KG1 (cell line): ENCODE results near the gene KRTAP10-10.
"Not testable (repeated sequence)": the region's sequence is repeated elsewhere in the genome, so short reads cannot be mapped to it uniquely, and the experiment has no call there.

Source experiments
- DNase-seq: peaks from one replicate; lab custom pipeline; 2025; lab: John Stamatoyannopoulos, UW

KRTAP10-10 gene

GRCh38 chr21:44650973-44651675 lies 14.0 kb downstream of the KRTAP10-10 start:
- no peak for DNase-seq

GRCh38 chr21:44653123-44653522 lies 16.0 kb downstream of the KRTAP10-10 start:
- no peak for DNase-seq

DNA sequence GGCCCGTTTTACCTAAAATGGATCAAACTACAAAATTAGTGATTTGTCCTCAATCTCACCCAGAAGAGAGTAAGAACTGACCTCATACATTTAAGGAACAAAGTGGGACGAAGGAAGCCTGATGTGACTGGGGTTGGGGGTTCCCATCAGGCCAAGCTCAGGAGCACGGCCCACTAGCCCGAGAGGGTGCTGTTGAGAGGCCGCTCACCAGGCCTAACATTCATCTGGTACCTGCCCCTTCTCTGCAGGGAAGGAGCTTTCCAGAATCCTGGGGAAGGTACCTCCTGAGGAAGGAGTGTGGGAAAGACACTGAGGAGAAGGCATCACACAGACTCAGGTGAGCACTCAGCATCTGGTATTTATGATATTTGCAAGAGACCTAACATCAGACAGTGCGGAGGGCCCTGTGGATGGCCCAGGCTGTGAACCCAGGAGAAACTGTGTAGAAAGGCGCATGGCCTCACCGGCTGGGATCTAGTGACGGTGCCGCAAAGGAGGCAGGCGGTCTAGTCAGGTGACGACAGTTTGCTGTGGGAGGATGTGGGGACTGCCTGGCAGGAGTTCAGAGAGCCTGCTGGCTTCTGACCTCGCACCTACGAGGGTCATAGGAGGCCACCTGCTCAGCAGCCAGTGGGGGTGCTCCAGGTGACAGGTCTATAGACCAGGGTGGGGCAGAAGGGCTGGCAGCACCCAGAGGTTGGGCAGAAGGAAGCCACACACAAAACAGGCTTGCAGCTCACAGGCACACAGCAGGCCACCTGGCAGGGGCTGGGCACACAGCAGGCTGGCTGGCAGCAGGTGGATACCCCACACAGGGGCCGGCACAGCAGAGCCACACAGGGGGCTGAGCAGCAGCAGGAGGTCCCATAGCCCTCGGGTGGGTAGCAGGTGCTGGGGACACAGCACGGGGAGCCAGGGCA lies 16.8 kb downstream of the KRTAP10-10 start:
- DNase-seq = no peak

DNA sequence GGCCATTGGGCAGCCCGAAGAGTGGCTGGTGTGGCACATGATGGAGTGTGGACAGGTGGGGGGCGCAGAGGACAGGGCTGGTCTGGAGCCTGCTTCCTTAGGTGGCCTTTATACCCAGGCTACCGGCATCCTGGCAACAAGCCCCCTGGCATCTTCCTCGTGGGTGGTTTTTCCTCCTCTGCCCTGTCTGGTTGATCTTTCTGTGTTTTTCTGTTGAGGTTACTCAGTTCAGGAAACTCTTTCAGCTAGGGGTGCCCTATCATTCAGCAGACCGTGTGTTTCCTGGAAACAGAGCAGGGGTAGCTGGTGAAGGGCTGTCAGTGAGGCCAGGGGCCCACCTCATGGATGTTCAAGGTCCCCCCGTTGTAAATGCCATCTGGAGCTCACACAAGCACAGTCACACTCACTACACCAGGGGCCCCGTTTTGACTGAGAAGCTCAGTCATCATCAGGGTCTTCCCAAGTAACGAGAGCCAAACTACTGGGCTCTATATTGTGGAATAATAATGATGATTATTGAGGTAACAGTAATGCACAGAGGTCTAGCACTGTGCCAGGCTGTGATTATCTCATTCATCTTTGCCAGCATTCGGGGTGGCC lies 17.5 kb downstream of the KRTAP10-10 start, which contains the start of gene KRTAP12-4:
TSS of gene KRTAP12-4 (minus strand) at position 84 of the 600 bp plus-strand sequence. CDS start at position 39, 45 bp downstream.
- no peak for DNase-seq

DNA sequence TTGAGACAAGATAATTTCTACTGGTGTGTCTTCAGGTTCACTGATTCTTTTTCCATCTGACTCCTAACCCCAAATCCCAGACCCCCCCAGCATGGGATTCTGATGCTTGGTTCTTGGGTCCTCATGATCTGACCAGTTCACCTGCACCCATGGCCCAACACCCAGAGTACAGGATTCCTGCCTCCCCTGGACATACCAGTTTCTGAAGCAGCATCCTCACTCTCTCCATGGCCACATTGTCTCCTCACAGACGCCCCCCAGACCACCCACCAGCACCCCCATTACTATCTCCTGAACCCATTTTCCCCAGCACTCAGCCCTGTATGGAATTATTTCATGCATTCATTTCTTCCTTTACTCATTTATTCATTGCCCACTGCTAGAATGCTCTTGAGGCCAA lies 19.7 kb downstream of the KRTAP10-10 start:
- DNase-seq = no peak

DNA sequence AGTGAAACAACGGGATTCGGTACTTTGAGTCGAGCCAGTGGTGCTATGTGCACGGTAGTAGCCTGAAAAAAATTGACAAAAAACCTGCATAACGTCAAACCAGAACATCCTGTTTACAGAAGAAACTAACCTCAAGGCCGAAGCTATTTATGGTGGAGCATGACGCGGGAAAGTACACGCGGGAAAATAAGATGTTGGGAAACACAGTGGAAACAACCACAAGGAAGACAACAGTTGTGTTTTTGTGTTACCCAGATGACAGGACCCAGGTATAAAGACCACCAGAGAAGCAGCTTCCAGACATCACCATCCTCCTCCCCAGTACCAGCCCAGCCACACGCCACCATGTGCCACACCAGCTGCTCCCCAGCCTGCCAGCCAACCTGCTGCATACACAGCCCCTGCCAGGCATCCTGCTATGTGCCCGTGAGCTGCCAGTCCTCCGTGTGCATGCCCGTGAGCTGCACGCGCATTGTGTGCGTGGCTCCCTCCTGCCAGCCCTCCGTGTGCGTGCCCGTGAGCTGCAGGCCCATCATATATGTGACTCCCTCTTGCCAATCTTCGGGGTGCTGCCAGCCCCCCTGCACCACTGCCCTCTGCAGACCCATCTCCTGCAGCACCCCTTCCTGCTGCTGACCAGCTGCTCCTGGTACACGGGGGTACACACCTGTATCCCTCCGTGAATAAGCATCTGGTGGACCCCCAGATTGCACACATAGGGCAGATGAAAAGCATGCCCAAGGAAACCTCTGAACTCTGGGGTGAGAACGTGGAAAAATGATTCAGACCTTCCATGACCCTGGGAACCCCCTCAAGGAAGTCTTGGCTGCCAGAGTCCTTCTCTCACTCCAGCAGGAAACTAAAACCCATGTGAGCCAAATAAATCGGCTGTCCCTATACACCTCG lies 20.7 kb downstream of the KRTAP10-10 start, which contains the start of gene KRTAP12-3:
TSS of gene KRTAP12-3 (plus strand) at position 298 of the 906 bp plus-strand sequence. CDS start at position 346, 48 bp downstream.
- no peak for DNase-seq

DNA sequence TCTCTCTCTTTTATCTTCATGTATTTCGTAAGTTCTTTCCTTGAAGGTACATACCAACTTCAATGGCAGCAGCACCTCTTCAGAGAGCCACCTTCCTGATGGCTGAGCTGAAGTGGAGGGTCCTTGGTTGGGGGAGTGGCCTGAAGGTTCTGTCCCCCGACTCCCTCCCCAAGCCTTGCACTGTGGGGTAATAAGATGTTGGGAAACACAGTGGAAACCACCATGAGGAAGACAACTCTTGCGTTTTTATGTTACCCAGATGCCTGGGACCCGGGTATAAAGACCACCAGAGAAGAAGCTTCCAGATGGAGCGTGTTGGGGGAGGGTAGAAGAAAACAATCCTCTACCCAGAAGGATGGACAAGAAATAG lies 21.4 kb downstream of the KRTAP10-10 start:
- DNase-seq = no peak

- no peak for DNase-seq
These were observed 21.9 kb downstream of the KRTAP10-10 start for GRCh38 chr21:44658913-44659595.

- DNase-seq = not testable (repeated sequence)
These were observed 24.4 kb downstream of the KRTAP10-10 start for GRCh38 chr21:44661567-44661966.

GRCh38 chr21:44664691-44665090 lies 27.5 kb downstream of the KRTAP10-10 start:
- DNase-seq = no peak

DNA sequence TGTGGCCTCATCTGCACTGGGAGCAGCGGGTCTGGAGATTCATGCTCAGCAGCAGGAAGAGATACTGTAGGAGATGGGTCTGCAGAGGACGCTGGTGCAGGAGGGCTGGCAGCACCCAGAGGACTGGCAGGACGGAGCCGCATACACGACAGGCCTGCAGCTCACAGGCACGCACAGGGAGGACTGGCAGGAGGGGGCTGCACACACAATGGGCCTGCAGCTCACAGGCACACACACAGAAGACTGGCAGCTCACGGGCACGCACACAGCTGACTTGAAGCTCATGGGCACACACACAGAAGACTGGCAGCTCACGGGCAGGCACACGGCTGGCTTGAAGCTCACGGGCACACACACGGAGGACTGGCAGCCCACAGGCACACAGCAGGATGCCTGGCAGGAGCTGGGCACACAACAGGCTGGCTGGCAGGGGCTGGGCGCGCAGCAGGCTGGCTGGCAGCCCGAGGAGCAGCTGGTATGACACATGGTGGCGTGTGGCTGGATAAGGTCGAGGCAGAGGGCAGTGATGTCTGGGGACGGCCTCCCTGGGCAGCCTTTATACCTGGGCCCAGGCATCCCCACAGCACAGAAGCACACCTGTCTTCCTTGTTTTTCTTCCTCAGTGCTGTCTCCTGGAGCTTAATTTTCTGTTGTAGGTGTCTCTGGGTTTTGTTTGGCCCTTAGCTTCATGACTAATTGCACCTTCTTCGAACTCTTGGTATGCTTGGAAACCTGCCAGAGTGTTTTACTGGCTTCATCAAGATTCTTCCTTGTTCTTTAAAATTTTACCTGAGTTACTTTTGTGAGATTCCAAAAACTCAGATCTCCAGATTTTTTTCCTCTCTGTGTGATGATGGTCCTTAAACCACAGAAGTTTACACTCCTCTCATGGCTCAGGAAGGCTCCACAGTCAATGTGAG lies 29.5 kb downstream of the KRTAP10-10 start, which contains the start of gene KRTAP12-2:
TSS of gene KRTAP12-2 (minus strand) at position 527 of the 920 bp plus-strand sequence. CDS start at position 486, 41 bp downstream.
- no peak for DNase-seq

DNA sequence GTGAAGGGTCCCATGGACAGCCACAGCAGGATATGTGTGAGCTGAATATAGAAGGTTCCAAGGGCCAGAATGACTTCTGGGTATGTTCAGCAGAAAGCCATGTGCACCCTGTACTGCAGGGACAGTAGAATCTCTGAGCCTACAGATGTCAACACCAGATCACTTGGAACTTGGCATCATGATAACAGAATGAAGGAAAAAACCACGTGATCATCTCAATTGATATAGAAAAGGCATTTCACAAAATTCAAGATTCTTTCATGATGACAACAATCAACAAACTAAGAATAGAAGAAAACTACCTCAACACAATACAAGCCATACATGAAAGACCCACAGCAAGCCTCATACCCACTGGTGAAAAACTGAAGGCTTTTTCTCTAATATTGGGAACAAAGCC lies 30.5 kb downstream of the KRTAP10-10 start:
- no peak for DNase-seq

GRCh38 chr21:44670642-44671432 lies 33.7 kb downstream of the KRTAP10-10 start:
- no peak for DNase-seq

DNA sequence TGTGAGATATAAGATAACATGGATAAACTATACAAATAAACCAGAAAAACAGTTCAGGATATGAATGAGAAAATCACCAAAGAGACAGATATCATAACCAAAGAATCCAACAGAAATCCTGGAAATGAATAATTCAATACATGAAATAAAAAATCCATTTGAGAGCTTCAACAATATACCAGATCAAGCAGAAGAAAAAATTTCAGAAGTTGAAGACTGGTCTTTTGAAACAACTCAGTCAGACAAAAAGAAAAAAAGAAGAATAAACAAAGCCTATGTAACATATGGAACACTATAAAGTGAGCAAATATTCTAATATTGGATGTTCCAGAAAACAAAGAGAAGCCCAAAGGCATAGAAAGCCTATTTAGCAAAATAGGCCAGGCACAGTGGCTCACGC lies 34.8 kb downstream of the KRTAP10-10 start:
- DNase-seq = no peak

- no peak for DNase-seq
These were observed 40.7 kb downstream of the KRTAP10-10 start for GRCh38 chr21:44677881-44678280.

DNA sequence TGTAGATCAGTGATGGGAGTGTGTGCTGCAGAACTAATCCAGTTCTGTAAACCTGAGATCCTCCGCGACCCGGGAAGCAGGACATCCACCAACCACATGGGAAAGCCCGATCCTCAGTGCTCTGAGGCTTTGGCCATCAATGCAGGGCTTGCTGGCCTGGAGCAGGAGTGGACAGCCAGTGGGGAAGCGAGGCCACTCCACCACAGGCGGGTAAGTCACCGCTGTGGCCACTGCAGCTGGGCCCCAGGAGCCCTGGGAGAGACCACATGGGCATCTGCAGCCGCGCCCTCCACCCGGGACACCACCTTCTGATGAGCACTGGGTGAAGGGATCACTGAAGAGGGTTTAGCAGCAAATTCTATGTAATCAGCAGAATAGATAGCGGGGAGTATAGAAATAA lies 44.0 kb downstream of the KRTAP10-10 start:
- no peak for DNase-seq

GRCh38 chr21:44681861-44682579 lies 44.9 kb downstream of the KRTAP10-10 start, which contains the start of gene KRTAP12-1:
KRTAP12-1 (minus strand) TSS chr21:44682163; CDS start chr21:44682123, 40 bp downstream.
- DNase-seq = no peak

GRCh38 chr21:44682580-44683151 lies 45.5 kb downstream of the KRTAP10-10 start:
- no peak for DNase-seq
